ENCODE results near the gene IKZF1. TPM values are rescaled to one million over a fixed set of nuclear protein-coding genes. Genes with fewer than 3 reads are reported as not detected.
A peak's percentile ranks its signal among the peaks of the same experiment; 100 is the strongest.

Gene IKZF1
- total RNA-seq, 1 experiment from 2014 or later = 3.7 TPM

GRCh38 chr7:50339990-50340500, 35.5 kb downstream of the IKZF1 start:
- Histone ChIP-seq H3K27me3 (replicated peaks; ENCODE audit: insufficient read depth, low read depth, low read length, poor library complexity) (no peaks in the 10 kb centered on the region), H3K27ac (ENCODE audit: low read depth, low read length, poor library complexity, severe bottlenecking) (no peak overlapping the region), H3K4me3 (ENCODE audit: low read depth, low read length, poor library complexity, severe bottlenecking) (no peak overlapping the region), H3K9me3 (ENCODE audit: low read depth, low read length, poor library complexity, severe bottlenecking) (no peaks in the 10 kb centered on the region), H3K36me3 (ENCODE audit: insufficient read depth, low read length, poor library complexity, severe bottlenecking) (no peaks in the 10 kb centered on the region), H3K4me1 (ENCODE audit: insufficient read depth, low read length, poor library complexity, severe bottlenecking) (peaks cover 13% of the 10 kb centered on the region)
- TF ChIP-seq CTCF (conservative IDR thresholded peaks at IDR 0.05; ENCODE audit: low read depth, low read length) (no peak), EZH2 (IDR thresholded peaks at IDR 0.05; ENCODE audit: borderline replicate concordance, low read depth, low read length, poor library complexity, severe bottlenecking) (no peak)
- no TSS peak for BruUV-seq (replicated peaks)
- CTCF ChIA-PET = no interaction called here
- POLR2A ChIA-PET (ENCODE audit: low non-redundant PET) = interaction anchor here (0.6 kb wide), 1 partner anchor 21 kb away, joined by 3 read pairs; no protein-coding TSS in a partner anchor
- peak; percentile 35 for DNase-seq (ENCODE audit: low spot score)
- intact Hi-C loops (cut with micrococcal nuclease; ENCODE audit: unreplicated experiment) = no loop called here

DNA sequence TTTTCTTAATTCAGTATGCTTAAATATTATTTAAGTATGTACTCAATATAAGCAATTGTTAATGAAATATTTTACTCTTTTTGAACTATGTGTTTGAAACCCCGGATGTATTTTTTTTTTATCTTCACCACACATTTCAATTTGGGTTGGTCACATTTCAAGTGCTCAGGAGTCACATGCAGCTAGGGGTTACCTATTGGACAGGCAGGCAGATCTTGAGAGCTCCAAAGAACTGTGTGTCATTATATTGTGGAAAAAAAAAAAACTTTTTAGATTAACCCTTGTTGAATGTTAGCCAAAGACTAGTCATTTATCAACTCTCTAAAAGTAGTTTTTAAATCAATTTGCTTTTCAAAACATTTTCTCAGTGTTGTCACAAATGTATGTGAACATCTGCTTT, 37.2 kb downstream of the IKZF1 start:
- DNase-seq (ENCODE audit: low spot score) = no peak
- no peak for TF ChIP-seq CTCF (conservative IDR thresholded peaks at IDR 0.05; ENCODE audit: low read depth, low read length)
- TF ChIP-seq EZH2 (IDR thresholded peaks at IDR 0.05; ENCODE audit: borderline replicate concordance, low read depth, low read length, poor library complexity, severe bottlenecking) = no peak
- Histone ChIP-seq H3K27me3 (replicated peaks; ENCODE audit: insufficient read depth, low read depth, low read length, poor library complexity) (no peaks in the 10 kb centered on the region), H3K36me3 (ENCODE audit: insufficient read depth, low read length, poor library complexity, severe bottlenecking) (no peaks in the 10 kb centered on the region), H3K27ac (ENCODE audit: low read depth, low read length, poor library complexity, severe bottlenecking) (no peak overlapping the region), H3K4me3 (ENCODE audit: low read depth, low read length, poor library complexity, severe bottlenecking) (no peak overlapping the region), H3K9me3 (ENCODE audit: low read depth, low read length, poor library complexity, severe bottlenecking) (no peaks in the 10 kb centered on the region), H3K4me1 (ENCODE audit: insufficient read depth, low read length, poor library complexity, severe bottlenecking) (peaks cover 15% of the 10 kb centered on the region)
- CTCF ChIA-PET = no interaction called here
- intact Hi-C loops (cut with micrococcal nuclease; ENCODE audit: unreplicated experiment) = no loop called here
- no TSS peak for BruUV-seq (replicated peaks)
- POLR2A ChIA-PET (ENCODE audit: low non-redundant PET) = no interaction called here

- POLR2A ChIA-PET (ENCODE audit: low non-redundant PET) = no interaction called here
- Histone ChIP-seq H3K9me3 (ENCODE audit: low read depth, low read length, poor library complexity, severe bottlenecking) (no peaks in the 10 kb centered on the region), H3K36me3 (ENCODE audit: insufficient read depth, low read length, poor library complexity, severe bottlenecking) (no peaks in the 10 kb centered on the region), H3K27ac (ENCODE audit: low read depth, low read length, poor library complexity, severe bottlenecking) (peak overlapping the region; percentile 33), H3K4me1 (ENCODE audit: insufficient read depth, low read length, poor library complexity, severe bottlenecking) (peaks cover 15% of the 10 kb centered on the region), H3K4me3 (ENCODE audit: low read depth, low read length, poor library complexity, severe bottlenecking) (no peak overlapping the region), H3K27me3 (replicated peaks; ENCODE audit: insufficient read depth, low read depth, low read length, poor library complexity) (no peaks in the 10 kb centered on the region)
- DNase-seq (ENCODE audit: low spot score) = peak; percentile 83
- BruUV-seq (replicated peaks) = no TSS peak
- no peak for TF ChIP-seq EZH2 (IDR thresholded peaks at IDR 0.05; ENCODE audit: borderline replicate concordance, low read depth, low read length, poor library complexity, severe bottlenecking)
- TF ChIP-seq CTCF (conservative IDR thresholded peaks at IDR 0.05; ENCODE audit: low read depth, low read length) = no peak
- intact Hi-C loops (cut with micrococcal nuclease; ENCODE audit: unreplicated experiment) = no loop called here
- CTCF ChIA-PET = no interaction called here
Observed at GRCh38 chr7:50342616-50343114, 38.1 kb downstream of the IKZF1 start.

Measured in A673 (cell line).